SK-MEL-5 (cell line): ENCODE data around the gene SRL. TPM values are rescaled to one million over a fixed set of nuclear protein-coding genes. Genes with fewer than 3 reads are reported as not detected.
"Not testable (repeated sequence)": the region's sequence is repeated elsewhere in the genome, so short reads cannot be mapped to it uniquely, and the experiment has no call there.

Experiments used
- DNase-seq: peaks from one replicate; pipeline ENCODE4 v3.0.0-alpha.2; 2016; ENCODE audit warnings: low read depth, low spot score
- in situ Hi-C: cut with HindIII; loops from 2 replicates; pipeline ENCODE4 v1.10.0; 2016; ENCODE audit warnings: low sequenced_read_pairs, high pct_unique_total_duplicates, low pct_unique_long_range_greater_than_20kb
- total RNA-seq: library from RNA; depleted of rRNA; stranded (reverse); fragments of >200 nt; shearing (Covaris generic); gene quantifications from 2 replicates; pipeline ENCODE4 v1.2.3, GENCODE V29; 2014

The SRL gene
- total RNA-seq, 1 experiment from 2014 or later, result not detected

DNA sequence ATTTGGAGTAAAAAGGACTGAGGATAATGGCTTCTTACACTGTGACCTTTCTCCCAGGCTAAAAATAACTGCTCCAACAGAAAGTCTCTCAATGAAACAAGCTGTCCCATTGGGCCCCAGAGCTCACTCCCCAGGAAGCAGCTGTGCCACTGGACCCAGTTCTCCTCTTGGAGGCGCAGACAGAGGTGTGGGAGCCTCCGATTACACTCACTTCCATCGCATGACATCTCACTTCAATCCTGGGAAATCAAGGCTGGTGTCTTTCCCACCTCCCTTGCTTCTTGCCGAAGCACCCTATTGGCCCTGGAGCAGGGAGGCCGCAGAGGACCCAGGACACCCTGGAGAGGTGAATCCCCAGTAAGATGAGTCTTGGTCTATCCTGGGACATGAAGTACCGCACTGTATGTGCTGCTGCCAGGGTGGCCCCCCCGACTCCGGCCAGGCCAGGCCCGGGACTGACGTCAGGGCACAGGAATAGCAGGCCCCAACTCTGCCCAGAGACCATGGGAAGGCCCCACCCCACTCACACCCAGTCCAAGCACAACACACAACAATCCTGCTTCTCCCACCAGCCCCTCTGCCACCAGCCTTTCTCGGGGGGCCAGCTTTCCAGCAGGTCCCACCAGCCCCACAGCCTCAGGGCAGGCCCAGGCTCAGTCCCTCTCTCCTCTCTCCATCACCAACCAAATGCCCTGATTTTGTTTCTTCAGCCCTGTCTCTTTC is 29.5 kb downstream of the SRL start:
- DNase-seq, result peak; percentile 11
- in situ Hi-C loops, result no loop called here

DNA sequence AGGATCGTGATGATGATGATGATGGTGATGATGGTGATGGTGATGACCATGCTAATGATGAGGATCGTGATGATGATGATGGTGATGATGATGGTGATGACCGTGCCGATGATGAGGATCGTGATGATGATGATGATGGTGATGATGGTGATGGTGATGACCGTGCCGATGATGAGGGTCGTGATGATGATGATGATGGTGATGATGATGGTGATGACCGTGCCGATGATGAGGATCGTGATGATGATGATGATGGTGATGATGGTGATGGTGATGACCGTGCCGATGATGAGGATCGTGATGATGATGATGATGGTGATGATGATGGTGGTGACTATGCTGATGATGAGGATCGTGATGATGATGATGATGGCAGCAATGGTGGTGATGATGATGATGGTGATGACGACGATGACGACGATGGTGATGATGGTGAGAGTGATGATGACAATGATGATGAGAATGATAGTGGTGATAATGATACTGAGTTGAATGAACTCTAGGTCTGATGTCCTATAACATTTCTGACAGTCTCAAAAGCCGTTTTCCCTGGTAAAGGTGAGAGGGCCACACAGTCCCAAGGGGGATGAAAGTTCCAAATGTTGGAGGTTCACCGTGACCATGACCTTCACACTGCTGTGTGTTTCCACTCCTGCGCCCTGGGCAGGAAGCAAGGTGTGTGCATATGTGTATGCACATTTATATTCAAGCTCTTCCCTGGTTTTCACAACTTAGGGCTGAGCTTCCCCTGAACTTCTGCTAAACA is 30.3 kb downstream of the SRL start:
- in situ Hi-C loops, DNase-seq: not testable (repeated sequence)

DNA sequence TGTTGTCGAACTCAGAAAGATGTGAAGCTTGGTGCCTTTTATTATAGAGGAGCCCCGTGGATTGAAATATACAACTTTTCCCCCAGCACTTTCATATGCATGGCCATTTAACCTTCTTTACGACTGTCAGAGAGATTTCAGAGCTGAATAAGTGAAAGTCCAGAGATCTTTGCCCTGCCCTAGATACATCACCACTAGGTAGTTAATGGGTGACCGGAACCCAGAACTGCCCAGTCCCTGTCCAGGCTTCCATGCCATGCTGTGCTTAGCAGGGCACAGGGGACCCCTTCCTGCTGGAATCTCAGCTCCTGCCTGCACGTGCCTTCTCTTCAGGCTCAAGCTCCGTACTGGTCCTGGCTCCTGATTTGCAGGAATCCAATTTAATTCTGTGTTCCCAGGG is 32.2 kb downstream of the SRL start:
- DNase-seq, result no peak

DNA sequence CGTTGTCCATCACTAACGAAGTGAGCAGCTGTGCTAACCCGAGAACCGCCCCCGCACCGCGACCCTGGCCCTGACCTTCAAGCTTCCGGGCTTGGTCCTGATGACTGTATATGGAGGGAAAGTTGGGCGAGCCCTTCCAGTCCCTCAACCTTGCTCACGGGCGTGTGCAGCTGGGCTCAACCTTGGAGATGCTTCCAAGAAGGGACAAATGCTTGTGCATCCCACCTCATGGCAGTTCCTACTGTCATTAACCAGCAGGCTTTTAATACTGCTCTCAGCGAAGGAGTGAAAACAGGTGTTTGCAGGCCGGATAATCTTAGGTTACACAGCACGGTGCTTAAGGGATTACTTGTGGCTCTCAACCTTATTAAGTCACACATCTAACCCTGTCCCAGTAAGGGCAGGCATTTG is 33.5 kb downstream of the SRL start:
- DNase-seq, result no peak
- in situ Hi-C loops, result no loop called here

More for the DNA sequence above, 32.2 kb downstream of the SRL start:
- in situ Hi-C loops, result no loop called here

DNA sequence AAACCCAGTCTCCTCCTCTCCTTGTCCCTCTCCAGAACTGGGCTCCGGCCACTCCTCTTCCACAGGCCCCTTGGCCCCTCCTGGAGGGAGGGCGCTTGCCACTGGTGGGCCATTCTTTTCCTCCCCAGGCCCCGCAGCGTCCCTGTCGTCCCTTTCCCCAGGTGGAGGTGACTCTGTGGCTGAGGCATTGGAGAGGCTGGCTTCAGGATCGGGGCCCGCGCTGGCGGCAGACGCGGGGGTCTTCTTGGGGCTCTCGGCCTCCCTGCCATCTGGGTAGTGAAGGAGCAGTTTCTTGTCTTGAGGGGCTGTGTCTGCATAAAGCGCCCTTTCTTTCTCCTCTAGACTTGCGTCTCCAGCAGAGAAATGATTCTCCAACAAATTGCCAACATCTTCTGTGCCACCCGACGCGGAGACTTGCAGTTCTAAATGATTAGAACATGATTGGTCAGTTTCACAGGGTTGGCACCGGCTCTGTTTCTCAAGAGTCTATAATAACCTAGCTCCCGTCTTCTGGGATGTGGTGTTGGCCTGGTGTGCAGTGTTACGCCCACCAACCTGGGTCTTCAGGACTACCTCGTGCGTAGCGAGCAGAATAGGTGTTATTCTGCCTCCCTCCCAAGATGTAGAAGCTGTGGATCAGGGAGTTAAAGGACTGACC is 34.1 kb downstream of the SRL start:
- in situ Hi-C loops, result no loop called here

DNA sequence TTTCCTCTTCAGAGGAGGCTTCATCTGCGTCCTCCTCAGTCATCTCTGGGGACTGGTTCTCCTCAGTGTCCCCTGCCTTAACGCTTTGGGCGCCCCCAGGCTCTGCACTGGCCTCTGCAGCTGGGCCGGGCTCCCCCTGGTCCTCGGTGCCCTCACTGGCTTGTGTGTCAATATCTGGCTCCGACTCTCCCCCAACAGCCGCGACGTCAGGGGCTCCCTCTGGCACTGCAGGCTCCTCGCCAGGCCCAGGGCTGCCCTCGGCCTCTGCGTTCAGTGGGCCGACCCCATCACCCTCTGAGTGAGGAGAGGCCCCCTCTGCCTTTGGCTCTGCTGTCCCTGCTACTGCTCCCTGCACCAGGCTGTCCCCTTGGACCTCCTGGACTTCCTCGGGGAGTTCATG is 34.7 kb downstream of the SRL start:
- DNase-seq, result no peak
- in situ Hi-C loops, result no loop called here

More for the DNA sequence above, 34.1 kb downstream of the SRL start:
- no peak for DNase-seq

DNA sequence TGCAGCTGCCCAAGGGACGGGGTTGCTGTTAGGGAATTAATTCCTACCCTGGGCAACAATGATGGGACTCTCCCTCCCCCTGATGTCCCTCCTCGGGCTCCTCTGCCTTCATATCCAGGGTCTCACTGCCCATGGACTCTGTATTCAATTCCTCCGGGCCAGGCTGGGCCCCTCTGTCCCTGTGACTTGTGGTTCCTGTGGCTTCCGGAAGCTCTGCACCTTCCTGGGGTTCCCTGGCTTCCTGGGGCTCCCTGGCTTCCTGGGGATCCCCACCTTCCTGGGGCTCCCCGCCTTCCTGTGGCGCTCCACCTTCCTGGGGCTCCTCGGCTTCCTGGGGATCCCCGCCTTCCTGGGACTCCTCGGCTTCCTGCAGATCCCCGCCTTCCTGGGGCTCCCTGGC is 35.2 kb downstream of the SRL start:
- DNase-seq, result no peak
- in situ Hi-C loops, result no loop called here

DNA sequence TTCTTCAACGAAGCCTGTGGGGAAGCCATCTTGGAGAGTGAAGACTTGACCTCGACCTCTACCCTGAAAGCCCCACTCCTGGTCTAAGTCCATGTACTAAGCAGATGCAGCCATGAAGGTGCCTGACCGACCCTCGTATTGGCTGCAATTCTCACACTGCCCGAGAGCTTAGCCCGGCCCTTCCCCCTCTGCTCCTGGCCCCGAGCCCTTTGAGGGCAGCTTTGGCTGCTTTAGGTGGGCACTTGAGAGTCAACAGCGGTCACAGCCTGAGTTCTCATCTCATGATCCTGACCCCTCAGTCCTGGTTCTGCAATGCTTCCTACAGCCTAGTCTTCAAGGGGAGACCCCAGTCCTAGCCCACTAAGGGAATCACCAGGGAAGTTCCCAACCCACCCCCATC is 35.9 kb downstream of the SRL start:
- in situ Hi-C loops, result no loop called here
- DNase-seq, result no peak

DNA sequence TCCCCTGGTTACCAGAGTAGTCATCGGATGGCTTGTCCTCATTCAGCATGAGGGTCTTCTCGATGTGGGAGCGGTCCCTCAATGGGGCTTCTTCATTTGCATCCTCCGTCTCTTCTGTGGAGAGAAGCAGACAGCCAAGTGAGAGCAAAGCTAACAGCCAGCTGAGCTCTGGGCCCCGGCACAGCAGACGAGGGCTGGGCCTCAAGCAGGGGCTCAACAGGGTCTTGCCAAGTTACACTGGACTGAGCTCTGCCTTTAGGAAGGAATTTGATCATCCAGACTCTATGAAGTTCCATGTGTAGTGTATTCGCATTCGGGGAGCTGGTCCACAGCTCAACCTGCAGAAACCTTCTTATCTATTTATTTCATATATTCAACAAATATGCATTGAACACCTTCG is 37.4 kb downstream of the SRL start:
- no peak for DNase-seq
- in situ Hi-C loops, result no loop called here

DNA sequence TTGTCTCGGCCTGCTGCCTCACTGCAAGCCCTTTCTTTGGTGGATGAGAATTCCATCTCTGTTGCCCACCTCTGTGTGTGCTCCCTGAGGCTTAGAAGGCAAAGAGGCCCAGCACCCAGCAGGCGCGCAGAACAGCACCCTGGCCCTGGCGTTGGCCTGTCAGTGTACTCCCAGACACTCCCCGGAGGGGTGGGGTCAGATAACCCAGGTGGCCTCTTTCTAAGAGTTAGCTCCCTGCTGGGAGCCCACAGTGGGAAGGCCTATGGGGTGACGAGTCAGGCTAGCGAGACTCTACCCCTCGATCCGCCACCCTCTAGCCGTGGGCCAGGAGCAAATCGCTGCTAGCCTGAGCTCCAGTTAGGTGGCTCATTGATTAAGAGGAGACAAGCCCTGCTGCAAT is 38.1 kb downstream of the SRL start:
- DNase-seq, result no peak
- in situ Hi-C loops, result no loop called here

DNA sequence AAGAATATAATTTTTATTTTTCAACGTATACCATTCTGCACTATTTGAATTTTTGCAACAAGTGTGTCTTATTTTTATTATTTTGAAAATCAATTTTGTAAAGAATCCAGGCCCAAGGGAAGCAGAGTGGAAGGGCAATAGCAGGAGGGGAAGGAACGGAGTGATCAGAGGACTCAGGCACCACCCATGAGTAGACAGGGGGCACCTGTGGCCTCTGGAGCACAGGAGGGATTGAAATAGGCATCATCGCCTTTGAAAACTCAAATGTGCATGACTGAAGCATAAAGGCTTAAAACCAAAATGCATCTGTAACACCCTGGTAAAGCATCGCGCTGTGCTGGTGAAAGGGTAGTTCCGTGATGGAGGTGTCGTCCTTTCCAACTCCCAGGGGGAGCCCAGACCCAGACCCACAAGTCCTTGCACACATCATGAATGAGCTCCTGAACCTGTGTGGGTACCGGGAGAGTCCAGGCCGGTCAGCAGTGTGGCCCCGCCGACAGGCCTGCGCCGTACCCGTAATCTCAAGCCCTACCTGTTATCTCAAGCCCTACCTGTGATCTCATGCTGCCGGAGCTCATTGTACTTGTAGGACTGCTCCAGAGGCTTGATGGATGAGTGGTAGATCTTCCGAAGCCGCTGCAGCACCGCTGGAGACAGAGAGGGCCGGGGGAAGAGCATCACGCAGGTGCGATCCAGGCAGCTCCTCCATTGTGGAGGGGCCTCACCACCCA is 39.1 kb downstream of the SRL start:
- in situ Hi-C loops, result no loop called here
- DNase-seq, result no peak

DNA sequence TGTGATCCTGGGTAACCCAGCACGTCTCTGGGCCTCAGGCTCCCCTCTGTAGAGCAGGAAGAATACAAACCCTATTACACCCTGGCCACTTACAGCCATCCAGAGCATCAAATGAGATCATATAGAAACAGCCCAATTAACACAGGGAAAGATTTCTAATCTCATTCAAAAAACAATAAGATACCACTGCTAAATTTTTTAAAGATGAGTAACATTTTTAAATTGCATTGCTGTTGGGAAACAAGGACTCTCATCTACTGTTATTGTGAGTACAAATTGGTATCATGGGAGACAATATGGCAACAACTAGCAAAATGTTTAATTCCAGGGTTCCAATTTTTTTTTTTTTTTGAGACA is 41.1 kb downstream of the SRL start:
- no peak for DNase-seq
- in situ Hi-C loops, result no loop called here

DNA sequence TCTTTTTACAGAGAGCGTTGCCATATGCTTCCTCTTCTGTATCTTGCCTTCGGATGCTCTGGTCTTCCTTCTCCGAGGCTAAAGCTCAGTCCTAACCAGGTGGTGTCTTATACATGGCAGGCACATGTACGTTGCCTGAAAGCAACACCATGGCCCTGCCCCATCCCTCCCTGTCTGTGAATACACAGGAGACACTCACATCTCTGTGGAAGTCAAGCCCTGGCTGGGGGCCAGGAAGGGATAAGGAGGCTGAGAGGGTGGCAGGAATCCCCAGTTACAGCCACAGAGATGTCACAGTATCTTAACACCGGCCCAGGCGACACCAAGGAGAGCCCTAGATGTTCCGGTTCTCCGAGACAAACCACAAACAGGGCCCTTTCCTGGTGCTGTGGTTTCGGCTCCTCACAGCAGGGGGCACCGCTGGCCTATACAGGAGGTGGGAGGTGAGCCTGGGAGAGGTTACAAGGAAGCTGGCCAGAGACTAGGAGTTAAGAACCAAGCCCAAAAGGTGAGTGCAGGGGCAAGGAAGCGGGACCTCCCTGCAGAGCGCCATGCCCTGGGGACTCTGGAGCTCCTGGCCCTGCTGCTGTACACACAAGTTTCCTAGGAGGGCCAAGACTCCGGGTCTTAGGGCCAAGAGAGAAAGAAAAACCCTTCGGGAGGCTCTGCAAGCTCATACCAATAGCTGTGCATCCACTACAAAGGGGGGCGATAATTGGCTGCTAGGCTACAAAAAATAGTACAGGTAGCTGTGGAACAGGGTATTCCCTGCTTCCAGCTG is 41.7 kb downstream of the SRL start:
- in situ Hi-C loops, result no loop called here

DNA sequence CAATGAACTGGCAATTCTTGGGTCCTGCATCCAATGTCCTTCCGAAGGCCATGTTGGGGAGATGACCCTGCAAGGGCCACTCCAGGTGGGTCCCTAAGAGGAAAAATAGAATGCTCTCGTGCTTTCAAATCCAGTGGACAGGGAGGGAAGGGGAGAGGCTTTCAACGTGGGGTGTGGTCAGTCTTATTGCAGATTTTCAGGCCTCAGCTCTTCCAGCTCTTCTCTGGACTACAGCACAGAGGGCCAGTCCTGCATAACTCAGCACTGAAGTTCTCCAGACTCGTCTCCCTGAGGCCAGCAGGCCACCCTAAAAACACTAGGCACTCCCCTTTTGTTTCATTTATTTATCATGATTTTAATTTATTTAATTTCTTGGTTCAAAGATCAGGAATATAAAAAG is 43.1 kb downstream of the SRL start:
- DNase-seq, result no peak
- in situ Hi-C loops, result no loop called here

More for the DNA sequence above, 41.7 kb downstream of the SRL start:
- DNase-seq, result peak; percentile 59

DNA sequence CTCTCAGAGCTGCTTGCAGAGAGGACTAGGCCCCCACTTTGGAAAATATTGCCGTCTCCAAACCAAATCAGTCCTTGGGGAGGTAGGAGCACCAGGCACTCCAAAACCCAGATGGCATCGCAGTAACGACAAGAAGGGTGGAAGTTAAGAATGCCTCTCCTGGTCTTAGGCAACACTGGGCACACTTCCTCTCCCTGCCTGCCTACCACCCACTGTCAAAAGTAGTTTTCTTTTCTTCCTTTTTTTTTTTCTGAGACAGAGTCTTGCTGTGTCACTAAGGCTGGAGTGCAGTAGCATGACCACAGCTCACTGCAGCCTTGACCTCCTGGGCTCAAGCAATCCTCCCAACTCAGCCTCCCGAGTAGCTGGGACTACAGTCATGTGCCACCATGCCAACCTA is 47.2 kb downstream of the SRL start:
- in situ Hi-C loops, result no loop called here

DNA sequence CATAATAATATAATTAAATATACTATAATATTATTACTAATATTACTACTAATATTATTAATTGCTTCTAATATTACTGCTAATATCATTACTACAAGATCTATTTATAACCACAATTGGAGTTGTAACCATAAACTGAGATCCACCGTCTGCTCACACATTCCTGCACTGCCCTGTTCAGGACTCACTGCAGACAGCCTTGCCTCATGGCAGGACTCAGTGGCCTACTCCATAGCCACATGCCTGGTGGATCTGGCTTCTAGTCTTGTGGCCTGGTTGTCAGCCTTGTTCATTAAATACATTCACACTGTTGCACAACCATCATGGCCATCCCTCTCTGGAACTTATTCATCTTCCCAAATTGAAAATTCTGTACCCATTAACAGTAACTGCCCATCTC is 48.0 kb downstream of the SRL start:
- in situ Hi-C loops, result no loop called here

More for the DNA sequence above, 47.2 kb downstream of the SRL start:
- DNase-seq, result no peak

DNA sequence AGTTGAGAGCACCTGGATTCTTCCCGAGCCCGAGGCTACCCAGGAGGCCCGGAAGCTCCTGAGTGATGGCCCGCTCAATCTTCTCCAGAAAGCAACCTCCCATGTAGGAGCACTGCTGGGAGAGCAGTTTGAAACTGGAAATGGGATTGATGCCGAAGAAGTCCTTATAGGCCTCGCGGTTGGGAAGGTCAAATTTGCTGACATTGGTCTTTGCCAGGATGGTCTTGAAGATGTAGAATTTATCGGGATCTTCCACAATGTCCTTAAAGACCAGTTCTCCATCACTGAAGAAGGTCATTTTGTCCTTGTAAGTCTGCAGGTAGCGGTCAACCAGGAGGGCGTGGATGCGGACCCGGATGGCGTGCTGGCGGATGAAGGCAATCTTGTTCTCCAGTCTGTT is 49.7 kb downstream of the SRL start:
- no peak for DNase-seq
- in situ Hi-C loops, result no loop called here

More for the DNA sequence above, 48.0 kb downstream of the SRL start:
- no peak for DNase-seq
